CD4-positive, alpha-beta T cell treated with Interferon alpha-2 for 1 hour (primary cell): ENCODE measurements around the gene CDKAL1.

Experiments used
- DNase-seq, 2 donors: peaks; one replicate each; pipeline ENCODE4 v3.0.0-alpha.2; 2020 to 2022

Gene CDKAL1

GRCh38 chr6:21158149-21158548, 623.9 kb downstream of the CDKAL1 start:
- no peak for DNase-seq

- DNase-seq = no peak
These were observed 624.6 kb downstream of the CDKAL1 start for GRCh38 chr6:21158873-21159272.

GRCh38 chr6:21159465-21159864, 625.2 kb downstream of the CDKAL1 start:
- DNase-seq = no peak

GRCh38 chr6:21161707-21162106, 627.5 kb downstream of the CDKAL1 start:
- DNase-seq = no peak

- DNase-seq = no peak
These were observed 629.0 kb downstream of the CDKAL1 start for GRCh38 chr6:21163110-21163837.

GRCh38 chr6:21163838-21164180, 629.6 kb downstream of the CDKAL1 start:
- no peak for DNase-seq

GRCh38 chr6:21164768-21165326, 630.6 kb downstream of the CDKAL1 start:
- DNase-seq = no peak

- no peak for DNase-seq
These were observed 632.5 kb downstream of the CDKAL1 start for GRCh38 chr6:21166754-21167153.

GRCh38 chr6:21167790-21168189, 633.5 kb downstream of the CDKAL1 start:
- DNase-seq = no peak

- no peak for DNase-seq
These were observed 637.5 kb downstream of the CDKAL1 start for GRCh38 chr6:21171801-21172200.

- no peak for DNase-seq
These were observed 638.8 kb downstream of the CDKAL1 start for GRCh38 chr6:21173031-21173430.

- DNase-seq = no peak
These were observed 639.4 kb downstream of the CDKAL1 start for GRCh38 chr6:21173678-21174077.

GRCh38 chr6:21176197-21176596, 641.9 kb downstream of the CDKAL1 start:
- DNase-seq = no peak

- DNase-seq = no peak
These were observed 645.9 kb downstream of the CDKAL1 start for GRCh38 chr6:21180155-21180554.

GRCh38 chr6:21180800-21181337, 646.6 kb downstream of the CDKAL1 start:
- no peak for DNase-seq

GRCh38 chr6:21181866-21182265, 647.6 kb downstream of the CDKAL1 start:
- no peak for DNase-seq

GRCh38 chr6:21182589-21182988, 648.3 kb downstream of the CDKAL1 start:
- DNase-seq = no peak

GRCh38 chr6:21185861-21186478, 651.7 kb downstream of the CDKAL1 start:
- no peak for DNase-seq

- DNase-seq = no peak
These were observed 652.3 kb downstream of the CDKAL1 start for GRCh38 chr6:21186479-21187055.

- no peak for DNase-seq
These were observed 653.2 kb downstream of the CDKAL1 start for GRCh38 chr6:21187485-21187884.

- DNase-seq = no peak
These were observed 654.4 kb downstream of the CDKAL1 start for GRCh38 chr6:21188505-21189223.

- DNase-seq = no peak
These were observed 655.5 kb downstream of the CDKAL1 start for GRCh38 chr6:21189759-21190158.

- DNase-seq = no peak
These were observed 656.4 kb downstream of the CDKAL1 start for GRCh38 chr6:21190701-21191100.
